GM21619 (cell line): ENCODE data around the gene ZKSCAN1.

ENCODE experiments used
- ATAC-seq: cut with Tn5 transposase; IDR thresholded peaks from one replicate; pipeline ENCODE4 v1.9.1; 2021; ENCODE audit not compliant: unreplicated experiment

The ZKSCAN1 gene

GRCh38 chr7:100075418-100075817 lies 60.0 kb downstream of the ZKSCAN1 start:
- ATAC-seq, result no peak

- ATAC-seq, result no peak
Measured at GRCh38 chr7:100077205-100077604, 61.8 kb downstream of the ZKSCAN1 start.

- no peak for ATAC-seq
Measured at GRCh38 chr7:100079024-100079560, 63.7 kb downstream of the ZKSCAN1 start.

GRCh38 chr7:100080907-100081534 lies 65.6 kb downstream of the ZKSCAN1 start:
- peak; percentile 6 for ATAC-seq

- peak; percentile 69 for ATAC-seq
Measured at GRCh38 chr7:100081535-100082102, 66.2 kb downstream of the ZKSCAN1 start, which contains the start of gene ZNF3. Gene ZNF3 (minus strand): TSS chr7:100081723. CDS start chr7:100077357, 4,366 bp downstream.

- no peak for ATAC-seq
Measured at GRCh38 chr7:100082978-100083377, 67.6 kb downstream of the ZKSCAN1 start.

- ATAC-seq, result no peak
Measured at GRCh38 chr7:100085515-100085914, 70.1 kb downstream of the ZKSCAN1 start.

- ATAC-seq, result no peak
Measured at GRCh38 chr7:100087055-100087750, 71.8 kb downstream of the ZKSCAN1 start.

GRCh38 chr7:100088095-100088620 lies 72.8 kb downstream of the ZKSCAN1 start:
- peak; percentile 4 for ATAC-seq

GRCh38 chr7:100088621-100089457 lies 73.4 kb downstream of the ZKSCAN1 start, which contains the start of gene COPS6:
Gene COPS6 (plus strand): TSS chr7:100088969. CDS start chr7:100088991, 22 bp downstream.
- ATAC-seq, result peak; percentile 44

- ATAC-seq, result no peak
Measured at GRCh38 chr7:100089458-100090196, 74.2 kb downstream of the ZKSCAN1 start.

- no peak for ATAC-seq
Measured at GRCh38 chr7:100090527-100091410, 75.4 kb downstream of the ZKSCAN1 start.
